ENCODE data around the gene COMMD7.
A peak's percentile ranks its signal among the peaks of the same experiment; 100 is the strongest.

Gene COMMD7

DNA sequence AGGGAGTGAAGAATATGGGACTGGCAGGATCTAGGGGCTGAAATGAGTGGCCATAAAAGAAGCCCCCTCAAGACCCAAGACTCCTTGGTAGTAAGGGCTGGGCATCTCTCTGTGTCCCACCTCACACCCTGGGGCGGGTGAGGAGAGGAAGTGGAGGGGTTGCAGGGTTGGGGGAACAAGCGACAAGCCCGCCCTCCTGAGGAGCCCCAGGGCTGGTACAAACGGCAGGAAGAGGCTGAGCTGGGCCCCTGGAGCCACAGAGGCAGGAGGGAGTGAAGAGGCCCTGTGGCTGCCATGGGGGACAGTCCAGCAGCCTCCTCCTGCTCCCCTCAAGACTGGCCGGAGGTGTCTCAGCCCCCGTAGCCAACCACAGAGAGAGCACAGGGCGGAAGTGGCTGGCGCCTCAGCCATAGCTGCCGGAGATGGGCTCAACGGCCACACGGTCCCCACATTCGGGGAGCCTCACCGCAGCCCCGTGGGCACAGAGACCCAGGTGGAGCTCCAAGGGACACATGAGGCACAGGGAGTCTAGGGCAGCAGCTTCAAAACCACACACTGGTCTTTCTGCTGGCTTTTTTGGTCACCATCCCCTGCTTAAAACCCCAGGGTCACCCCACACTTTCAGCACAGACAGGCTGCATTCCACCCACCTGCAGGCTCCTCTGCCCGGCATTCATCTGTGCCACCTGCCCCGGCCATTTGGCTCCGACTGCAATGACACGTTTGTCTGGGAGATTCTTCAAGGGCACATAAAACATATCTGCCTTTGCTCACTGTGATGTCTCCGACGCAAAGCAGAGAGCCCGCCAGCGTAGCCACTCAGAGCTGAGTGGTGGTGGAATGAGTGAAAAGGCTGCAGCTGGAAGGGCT, 70.0 kb downstream of the COMMD7 start:
- DNase-seq = peak; percentile 82

DNA sequence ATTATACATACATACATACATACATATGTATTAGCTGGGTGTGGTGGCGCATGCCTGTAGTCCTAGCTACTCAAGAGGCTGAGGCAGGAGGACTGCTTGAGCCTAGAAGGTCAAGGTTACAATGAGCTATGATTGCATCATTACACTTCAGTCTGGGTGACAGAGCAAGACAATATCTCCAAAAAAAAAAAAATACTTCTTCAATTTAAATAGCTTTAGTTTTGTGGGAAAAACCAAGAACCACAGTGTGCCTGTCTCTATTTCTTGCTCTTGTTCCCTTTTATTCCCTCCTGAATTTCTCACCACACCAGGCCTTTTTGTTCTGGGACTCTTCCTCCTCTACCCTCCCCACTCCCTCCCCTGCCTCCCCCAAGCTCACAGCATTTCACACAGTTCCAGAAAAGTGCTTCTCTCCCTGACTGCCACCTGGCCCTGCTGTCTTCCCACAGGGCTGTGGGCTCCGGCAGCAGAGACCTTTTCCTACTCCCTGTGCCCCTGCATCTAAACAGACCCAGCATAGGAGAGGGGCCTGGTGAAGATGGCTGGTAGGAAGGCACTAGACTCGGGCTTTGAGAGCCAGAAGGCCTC, 70.8 kb downstream of the COMMD7 start:
- no peak for DNase-seq

DNA sequence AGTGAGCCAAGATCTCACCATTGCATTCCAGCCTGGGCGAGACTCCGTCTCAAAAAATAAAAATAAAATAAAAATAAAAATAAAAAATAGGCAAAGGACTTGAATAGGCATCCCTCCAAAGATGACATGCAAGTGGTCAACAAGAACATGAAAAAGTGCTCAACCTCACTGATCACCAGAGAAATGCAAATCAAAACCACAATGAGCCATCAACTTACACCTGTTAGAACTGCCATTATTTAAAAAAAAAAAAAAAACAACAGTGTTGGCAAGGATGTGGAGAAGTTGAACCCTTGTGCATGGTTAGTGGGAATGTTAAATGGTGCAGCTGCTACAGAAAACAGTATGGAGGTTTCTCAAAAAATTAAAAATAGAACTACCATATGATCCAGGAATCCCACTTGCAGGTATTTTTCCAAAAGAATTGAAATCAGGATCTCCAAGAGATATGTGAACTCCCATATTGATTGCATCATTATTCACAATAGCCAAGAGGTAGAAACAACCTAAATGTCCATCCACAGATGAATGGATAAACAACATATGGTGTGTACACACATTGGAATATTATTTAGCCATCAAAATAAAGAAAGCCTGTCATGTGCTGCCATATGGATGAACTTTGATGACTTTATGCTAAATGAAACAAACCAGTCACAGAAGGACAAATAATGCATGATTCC, 72.4 kb downstream of the COMMD7 start:
- no peak for DNase-seq

DNA sequence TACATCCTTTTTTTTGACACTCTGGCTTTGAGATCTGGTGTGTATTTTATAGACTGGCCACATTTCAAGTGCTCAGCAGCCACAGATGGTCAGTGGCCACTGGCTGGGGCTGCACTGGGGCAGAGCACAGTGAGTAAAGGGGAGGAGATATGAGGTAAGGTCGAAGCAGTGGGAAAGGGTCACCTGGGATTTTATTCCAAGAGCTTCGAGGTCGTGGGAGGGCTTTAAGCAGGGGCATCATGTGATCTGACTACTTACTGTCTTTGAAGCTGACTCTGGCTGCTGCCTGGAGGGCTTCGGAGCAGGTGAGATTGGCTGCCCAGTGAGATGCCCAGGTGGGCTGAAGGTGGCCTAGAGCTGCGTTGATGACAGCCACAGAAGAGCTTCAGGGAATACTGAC, 76.2 kb downstream of the COMMD7 start:
- DNase-seq = no peak

DNA sequence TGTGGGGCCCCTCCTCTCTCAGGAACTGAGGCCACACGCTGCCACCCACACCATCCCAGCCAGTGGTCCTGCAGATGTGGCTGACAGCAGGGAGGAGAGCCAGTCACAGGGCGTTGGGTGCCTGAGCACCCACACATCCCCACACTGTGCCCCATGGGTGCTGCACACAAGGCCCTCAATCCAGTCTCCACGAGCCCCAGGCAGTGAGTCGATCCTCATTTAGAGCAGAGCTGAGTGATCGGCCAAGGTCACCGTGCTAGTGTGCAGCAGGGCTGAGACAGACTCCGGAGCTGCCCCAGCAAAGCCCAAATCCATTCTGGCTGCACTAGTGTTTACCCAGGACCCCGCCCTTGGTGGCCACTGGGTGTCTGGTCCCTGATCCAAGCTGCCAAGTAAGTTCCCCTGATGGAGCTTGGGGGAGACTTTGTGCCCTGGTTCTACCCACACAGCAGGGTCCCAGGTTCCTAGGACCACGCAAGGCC, 78.5 kb downstream of the COMMD7 start:
- DNase-seq = no peak

DNA sequence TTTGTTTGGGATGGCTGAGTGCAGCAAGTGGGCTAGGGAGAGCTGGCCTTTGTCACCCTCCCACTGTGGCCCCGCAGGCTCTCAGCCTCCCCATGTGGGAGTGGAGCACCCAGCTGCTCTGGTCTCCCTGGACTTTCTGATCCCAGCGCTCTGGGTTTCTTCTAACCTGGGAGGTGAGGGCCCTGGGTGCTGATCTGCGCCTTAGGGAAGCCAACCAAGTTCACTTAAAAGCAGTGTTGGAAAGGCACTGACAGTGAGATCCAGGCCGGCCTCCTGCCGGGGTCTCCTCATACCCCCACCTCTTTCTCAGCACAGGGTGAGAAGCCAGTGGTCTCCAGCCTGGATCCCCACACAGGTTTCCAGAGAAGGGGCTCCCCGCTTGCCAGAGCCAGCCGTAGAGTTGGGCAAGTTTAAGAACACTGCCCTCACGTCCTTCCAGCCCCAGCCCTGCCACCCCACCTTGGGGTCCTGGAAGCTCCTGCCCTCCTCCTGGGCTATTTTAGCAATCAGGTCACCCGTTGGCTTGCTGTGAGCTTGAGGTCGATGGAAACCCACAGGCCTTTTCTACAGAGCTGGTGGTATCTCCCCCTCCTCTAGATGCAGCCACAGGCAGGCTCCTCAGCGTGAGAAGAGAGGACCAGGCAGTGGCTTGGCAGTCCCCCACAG, 79.1 kb downstream of the COMMD7 start:
- no peak for DNase-seq

DNA sequence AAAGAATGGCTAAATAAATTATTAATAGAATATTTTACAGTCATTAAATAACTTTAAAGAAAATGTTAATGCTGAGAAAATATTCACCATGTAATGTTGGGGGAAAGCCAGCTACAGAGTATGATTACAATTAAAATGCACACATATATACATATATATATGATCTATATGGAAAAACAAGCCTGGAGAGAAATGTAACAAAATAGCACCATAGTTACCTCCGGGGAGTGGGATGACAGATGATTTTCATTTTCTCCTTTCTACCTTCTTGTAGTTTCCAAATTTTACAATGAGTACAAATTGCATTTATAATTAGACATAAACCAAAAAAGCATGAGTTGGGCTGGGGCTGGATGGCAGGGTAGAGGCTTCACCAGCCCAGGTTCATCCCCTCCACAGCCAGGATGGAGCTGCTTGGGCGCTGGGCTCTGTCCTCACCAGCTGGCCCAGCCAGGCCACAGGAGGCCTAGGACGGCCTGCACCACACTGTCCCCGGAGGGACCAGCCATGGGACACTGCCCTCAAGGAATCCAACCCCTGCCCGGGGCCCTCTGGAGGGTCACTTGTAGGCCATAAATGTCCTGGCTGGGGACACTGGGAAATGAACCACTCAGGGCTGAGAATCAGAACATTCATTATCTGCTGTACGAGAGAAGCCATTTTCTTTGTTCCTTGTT, 79.8 kb downstream of the COMMD7 start:
- no peak for DNase-seq

DNA sequence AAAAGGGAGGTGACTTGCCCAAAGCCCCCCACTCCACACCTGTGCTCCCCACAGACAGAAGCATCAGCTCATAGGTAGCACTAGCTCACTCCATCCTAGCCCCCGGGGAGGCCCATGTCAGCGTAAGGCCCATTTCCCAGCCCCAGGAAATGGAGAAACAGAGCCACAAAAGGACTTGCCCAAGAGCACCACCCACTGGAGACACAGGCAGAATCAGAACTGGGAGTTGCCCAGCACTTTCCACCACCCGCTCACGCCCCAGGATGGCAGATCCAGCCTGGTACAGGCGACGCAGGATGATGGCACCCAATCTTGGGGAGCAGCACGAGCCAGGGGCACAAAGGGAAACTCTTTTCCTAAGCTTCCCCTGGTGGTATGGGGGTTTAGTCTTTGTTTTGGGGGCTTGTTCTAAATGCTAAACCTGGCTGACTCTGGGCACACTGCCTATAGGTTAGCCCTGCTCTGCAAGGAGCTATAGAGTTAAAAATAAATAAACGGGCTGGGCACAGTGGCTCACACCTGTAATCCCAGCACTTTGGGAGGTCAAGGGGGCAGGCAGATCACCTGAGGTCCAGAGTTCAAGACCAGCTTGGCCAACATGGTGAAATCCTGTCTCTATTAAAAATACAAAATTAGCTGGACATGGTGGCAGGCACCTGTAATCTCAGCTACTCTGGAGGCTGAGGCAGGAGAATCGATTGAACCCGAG, 81.3 kb downstream of the COMMD7 start:
- DNase-seq = no peak

DNA sequence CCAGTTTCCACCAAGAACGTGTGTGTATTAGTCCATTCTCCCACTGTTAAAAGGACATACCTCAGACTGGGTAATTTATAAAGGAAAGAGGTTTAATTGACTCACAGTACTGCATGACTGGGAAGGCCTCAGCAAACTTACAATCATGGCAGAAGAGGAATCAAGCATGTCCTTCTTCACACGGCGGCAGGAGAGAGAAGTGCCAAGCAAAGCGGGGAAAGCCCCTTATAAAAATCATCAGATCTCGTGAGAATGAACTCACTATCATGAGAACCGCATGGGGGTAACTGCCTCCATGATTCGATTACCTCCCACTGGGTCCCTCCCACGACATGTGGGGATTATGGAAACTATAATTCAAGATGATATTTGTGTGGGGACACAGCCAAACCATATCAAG, 82.6 kb downstream of the COMMD7 start:
- no peak for DNase-seq

DNA sequence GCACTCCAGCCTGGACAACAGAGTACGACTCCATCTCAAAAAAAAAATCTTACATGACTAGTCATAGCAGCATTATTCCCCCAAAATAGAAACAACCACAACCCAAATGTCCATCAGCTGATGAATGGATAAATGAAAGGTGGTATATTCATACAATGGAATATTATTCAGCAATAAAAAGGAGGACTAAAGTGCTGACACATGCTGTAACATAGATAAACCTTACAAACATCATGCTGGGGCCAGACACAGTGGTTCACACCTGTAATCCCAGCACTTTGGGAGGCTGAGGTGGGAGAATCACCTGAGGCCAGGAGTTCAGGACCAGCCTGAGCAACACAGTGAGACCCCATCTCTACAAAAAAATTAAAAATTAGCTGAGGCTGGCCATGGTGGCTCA, 86.4 kb downstream of the COMMD7 start:
- DNase-seq = no peak

DNA sequence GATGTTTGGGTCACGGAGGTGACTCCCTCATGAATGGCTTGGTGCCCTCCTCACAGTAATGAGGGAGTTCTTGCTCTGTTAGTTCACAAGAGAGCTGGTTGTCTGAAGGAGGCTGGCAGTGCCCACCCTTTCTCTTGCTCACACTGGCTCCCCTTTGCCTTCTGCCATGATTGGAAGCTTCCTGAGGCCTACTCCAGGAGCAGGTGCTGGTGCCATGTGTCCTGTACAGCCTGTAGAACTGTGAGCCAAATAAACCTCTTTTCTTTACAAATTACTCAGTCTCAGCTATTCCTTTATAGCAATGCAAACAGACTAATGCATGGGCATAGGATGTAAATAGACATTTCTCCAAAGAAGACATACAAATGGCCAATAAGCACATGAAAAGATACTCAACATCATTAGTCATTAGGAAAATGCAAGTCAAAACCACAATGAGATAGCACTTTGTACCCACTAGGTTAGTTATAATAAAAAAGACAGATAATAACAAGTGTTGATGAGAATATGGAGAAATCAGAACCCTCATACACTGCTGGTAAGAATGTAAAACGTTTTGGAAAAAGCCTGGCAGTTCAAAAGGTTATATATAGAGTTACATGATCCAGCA, 87.3 kb downstream of the COMMD7 start:
- DNase-seq = no peak

DNA sequence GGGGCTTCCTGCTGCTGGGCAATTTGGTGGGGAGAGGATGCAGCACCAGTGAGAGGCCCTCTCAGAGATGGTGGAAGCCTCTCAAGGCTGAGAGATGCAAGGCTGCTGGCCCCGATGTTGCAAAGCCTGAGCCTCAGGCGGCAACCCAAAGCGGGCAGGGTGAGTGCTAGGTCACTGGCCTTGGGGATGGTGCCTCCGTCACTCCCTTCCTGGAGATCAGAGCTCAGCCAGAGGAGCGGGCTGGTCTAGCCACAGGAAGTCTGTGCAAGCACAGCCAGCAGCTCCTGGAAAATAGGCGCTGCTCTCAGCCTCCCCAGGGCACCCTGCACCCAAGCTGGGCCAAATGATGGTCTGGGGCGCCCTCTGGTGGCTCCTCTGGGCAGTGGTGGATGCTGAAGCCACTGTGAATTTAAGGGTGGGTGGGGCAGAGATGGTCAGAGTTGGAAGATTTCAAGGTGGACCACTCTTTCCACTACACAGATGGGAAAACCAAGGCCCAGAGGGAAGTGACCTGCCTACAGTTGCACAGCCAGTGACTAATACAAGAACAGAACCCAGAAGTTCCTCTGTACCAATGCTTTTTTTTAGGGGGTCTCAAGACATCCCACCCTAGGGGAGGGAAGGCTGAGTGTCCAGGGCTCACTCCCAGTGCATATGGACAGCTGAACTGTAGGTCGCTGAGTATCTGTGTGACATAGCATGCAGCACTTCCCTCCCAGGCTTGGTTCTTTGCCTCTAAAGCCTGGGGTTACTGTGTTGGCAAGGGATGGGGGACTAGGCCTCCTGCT, 90.3 kb downstream of the COMMD7 start:
- DNase-seq = peak; percentile 63
